ENCODE data around the gene MYO7A.

- TF ChIP-seq CTCF (IDR thresholded peaks at IDR 0.05; ENCODE audit: low read length) (no peak), EZH2 (IDR thresholded peaks at IDR 0.05; ENCODE audit: borderline replicate concordance, low read length) (no peak)
Measured at GRCh38 chr11:77195071-77195755, 67.2 kb downstream of the MYO7A start.

Measured in OCI-LY1 (cell line).